Measurements from ENCODE around the gene COL18A1.
A peak's percentile ranks its signal among the peaks of the same experiment; 100 is the strongest.

COL18A1 gene

GRCh38 chr21:45539046-45539795 is 134.3 kb downstream of the COL18A1 start:
- DNase-seq, result no peak

GRCh38 chr21:45539796-45540600 is 135.0 kb downstream of the COL18A1 start:
- DNase-seq, result no peak

DNA sequence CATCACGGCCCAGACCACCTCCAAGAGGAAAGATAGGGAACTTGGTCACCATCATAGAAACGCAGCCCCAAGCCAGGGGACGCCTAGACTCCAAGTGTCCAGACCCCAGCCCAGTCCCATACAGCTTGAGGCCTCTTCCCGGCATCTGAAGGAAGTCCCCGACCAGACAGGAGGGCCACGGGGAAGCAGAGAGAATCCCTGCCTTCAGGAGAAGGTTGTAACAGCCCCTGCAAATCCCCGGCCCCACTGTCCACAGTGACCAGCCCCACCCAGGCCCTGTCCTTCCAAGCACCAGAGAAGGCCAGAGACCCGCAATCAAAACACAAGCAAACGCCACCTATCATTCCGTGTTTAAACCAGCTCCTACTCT is 135.6 kb downstream of the COL18A1 start:
- DNase-seq, result no peak

DNA sequence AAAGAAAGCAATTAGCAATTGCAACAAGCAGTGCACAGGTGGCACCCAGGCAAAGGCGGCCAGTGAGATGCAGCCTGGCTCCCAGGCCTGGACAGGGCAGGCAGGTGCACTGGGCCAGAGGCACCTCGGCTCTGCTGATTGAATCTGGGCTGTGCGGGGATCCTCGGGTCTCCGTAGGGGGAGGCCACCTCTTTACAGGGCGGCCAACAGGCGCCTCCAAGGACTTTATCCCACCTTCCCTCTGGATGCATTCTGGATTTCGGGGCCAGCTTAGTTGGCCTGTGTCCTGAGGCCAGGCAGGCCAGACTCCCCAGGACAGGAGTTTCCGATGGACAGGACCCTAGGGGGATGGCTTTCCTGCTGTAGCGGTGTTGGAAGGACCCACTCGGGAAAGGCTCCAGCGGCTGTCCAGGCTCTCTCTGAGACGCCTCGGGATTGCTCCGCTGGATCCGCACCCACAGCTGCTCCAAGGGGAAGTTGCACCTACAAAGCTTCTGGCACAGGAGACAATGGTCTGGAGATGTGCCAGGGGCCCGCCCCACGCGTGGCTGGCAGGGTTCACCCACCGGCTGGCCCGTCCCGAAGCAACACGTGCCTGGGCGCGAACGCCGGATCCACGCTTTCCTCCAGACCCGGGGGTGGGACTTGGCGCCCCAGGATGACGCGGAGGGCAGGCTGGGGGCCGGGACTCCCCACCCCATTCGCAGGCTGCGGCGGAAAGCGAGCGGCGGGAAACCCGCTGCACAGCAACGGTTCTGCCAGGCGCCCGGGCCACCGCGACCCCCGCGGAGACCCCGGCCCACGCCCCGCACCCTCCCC is 136.5 kb downstream of the COL18A1 start:
- peak; percentile 87 for DNase-seq

DNA sequence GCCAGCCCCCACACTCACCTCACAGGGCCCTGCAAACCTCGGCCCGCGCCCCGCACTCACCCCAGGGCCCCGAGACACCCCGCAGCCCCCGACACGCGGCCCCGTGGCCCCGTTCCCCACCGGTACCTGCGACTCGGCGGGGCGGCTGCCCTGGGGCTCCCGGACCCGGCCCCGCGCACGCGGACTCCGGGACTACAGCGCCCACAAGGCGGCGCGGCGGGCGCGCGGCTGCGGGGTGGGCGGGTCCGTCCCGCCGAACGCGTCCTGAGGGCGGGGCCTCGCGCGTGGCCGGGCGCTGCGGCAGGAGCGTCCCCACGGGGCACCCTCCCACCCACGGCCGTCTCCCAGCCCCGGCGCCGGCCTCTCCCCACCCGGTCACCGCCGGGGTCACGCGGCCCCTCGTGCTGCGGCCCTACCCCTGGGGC is 137.3 kb downstream of the COL18A1 start, which contains the start of gene SLC19A1:
Gene SLC19A1 (minus strand): TSS at position 199 of the 425 bp plus-strand sequence. CDS start 4,481 bp downstream, outside the sequence.
- DNase-seq, result peak; percentile 66

- DNase-seq, result no peak
Measured at GRCh38 chr21:45542667-45543370, 137.9 kb downstream of the COL18A1 start.

GRCh38 chr21:45543371-45543709 is 138.4 kb downstream of the COL18A1 start:
- DNase-seq, result no peak

GRCh38 chr21:45543710-45544448 is 138.9 kb downstream of the COL18A1 start:
- no peak for DNase-seq

- DNase-seq, result no peak
Measured at GRCh38 chr21:45544449-45545235, 139.7 kb downstream of the COL18A1 start.

- no peak for DNase-seq
Measured at GRCh38 chr21:45545236-45545570, 140.2 kb downstream of the COL18A1 start.

GRCh38 chr21:45545691-45546531 is 140.9 kb downstream of the COL18A1 start:
- DNase-seq, result no peak

DNA sequence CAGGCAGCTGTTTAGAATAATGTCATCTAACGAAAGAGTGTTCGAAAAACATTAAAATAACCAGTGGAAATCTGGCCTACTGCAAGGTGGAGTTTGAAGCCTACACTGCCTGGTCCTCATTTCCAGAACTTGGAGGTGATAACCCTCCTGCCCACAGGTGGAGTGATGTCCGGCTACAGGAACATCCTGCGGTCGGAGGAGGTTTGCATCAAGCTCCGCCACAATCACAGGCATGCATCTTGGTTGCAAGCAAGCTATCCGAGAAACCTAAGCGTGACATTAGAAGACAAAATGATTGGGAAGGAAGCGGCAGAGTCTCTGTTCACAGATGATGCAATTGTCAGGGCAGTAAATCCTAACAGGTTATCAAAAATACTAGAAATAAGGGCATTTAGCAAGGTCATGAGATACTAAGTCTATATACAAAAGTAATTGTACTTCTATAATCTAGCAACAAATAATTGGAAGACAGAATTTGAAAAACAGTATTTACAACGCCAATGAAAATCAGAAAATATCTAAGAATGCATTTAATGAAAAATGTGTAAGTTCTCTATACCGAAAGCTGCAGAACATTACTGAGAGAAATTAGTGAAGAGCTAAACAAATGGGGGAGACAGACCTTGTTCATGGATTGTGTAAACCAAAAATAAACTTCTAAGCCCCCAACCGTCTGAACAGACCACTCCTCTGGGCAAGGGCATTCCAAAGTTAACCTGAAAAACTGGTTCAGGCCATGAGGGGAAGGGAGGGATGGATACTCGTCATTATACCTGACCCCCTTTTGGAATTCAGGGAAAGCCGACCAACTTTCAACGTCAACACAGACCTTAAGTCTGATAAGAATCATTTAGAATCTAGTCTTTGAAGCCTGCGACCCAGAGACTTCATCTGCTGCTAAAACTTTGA is 141.9 kb downstream of the COL18A1 start:
- DNase-seq, result no peak

DNA sequence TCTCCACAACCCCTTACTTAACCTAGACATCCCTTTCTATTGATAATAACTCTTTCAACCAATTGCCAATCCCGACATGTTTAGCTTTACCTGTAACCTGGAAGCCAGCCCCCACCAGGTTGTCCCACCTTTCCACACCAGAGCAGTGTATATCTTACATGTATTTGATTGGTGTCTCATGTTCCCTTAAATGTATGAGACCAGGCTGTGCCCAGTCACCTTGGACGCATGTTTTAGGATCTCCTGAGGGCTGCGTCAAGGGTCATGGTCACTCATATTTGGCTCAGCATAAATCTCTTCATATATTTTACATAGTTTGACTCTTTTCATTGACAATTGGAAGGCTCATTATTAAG is 142.6 kb downstream of the COL18A1 start:
- no peak for DNase-seq

- no peak for DNase-seq
Measured at GRCh38 chr21:45548711-45549491, 143.9 kb downstream of the COL18A1 start.

DNA sequence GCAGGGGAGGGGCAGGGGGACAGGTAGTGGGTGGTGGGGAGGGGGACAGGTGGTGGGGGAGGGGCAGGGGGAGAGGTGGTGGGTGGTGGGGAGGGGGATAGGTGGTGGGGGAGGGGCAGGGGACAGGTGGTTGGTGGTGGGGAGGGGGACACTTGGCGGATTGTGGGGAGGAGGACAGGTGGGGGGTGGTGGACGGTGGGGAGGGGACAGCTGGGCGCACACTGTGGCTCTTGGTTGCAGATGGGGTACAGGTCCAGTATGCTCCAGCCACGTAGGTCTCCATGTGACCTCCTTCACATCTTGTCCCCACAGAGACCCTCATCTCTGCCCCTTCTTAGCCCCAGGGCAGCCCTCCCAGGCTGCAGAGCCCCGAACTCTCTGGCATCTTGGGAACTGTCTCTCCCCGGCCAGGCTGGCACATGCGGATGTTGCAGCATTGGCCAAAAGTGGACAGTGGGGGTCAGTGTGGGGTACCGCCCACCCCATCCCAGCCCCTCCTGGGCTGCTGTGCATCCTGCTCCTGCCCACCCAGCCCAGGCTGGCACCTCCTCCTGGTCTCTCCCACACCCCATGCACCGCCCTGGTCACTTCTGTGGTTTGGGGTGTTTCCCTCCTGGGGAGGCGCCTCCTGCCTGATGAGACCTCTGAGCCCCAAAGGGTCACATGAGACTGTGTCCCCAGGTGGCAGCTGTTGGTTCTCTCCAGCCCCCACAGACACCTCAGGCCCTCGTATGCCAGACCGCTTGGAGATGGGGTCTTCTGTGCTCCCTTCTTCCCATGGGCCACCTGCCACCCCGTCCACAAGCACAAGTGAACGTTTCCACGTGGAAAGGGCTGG is 144.9 kb downstream of the COL18A1 start:
- no peak for DNase-seq

DNA sequence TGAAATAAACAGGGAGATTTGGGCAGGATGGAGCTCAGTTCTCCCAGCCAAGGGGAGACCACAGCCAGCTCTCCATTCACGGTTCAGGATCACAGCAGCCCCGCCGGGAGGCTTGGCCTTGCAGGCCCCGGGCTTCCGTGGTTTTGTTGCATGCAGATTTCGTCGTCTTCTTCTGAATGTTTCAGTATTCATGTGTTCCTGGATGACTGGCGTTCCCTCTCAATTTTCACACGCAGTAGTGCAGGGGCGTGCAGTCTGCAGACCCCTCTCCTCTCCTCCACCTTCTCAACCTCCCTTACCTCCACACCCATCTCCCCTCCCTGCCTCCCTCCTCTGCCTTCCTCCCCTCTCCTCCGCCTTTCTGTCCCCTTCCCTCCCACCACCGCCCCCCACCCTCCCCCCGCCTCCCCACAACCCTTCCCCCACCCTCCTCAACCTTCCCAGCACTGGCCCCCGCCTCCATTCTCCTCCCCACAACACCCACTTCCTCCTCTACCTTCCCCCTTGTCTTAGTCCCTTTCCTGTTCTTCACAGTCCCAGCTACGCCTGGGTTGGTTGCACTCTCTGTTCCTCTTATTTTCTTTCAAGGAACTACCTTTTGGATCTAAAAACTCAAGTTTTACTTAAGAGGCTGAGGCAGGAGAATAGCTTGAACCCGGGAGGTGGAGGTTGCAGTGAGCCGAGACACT is 145.7 kb downstream of the COL18A1 start:
- DNase-seq, result peak; percentile 17

GRCh38 chr21:45551316-45551715 is 146.4 kb downstream of the COL18A1 start:
- no peak for DNase-seq
